Upper lobe of left lung (tissue), 6 donors: ENCODE data around the gene MCM9. TPM values are rescaled to one million over a fixed set of nuclear protein-coding genes. Genes with fewer than 3 reads are reported as not detected.

Source experiments
- ATAC-seq, 2 donors: fragments of 200-7000 bp; cut with Tn5 transposase; one replicate each; pipeline ENCODE4 v1.9.1; 2022; ENCODE audit warnings: mild to moderate bottlenecking in 2 of 2, moderate library complexity in 2 of 2; ENCODE audit not compliant: low FRiP score in 2 of 2
- DNase-seq, 2 donors: peaks; one replicate each; pipeline ENCODE4 v3.0.0-alpha.2; 2019 to 2020
- H3K27ac ChIP-seq, 4 donors: fragments of 200-600 bp; sonication (generic); one replicate each; pipeline ENCODE4 v1.5.1; 2016 to 2019
- H3K27me3 ChIP-seq, 4 donors: fragments of 200-600 bp; sonication (generic); one replicate each; pipeline ENCODE4 v1.5.1; 2017 to 2019
- H3K36me3 ChIP-seq, 4 donors: fragments of 200-600 bp; sonication (generic); one replicate each; pipeline ENCODE4 v1.5.1; 2016 to 2019
- H3K4me1 ChIP-seq, 4 donors: fragments of 200-600 bp; sonication (generic); one replicate each; pipeline ENCODE4 v1.5.1; 2018 to 2019
- H3K4me3 ChIP-seq, 4 donors: fragments of 200-600 bp; sonication (generic); one replicate each; pipeline ENCODE4 v1.5.1; 2017 to 2019; ENCODE audit warnings: mild to moderate bottlenecking in 2 of 4, moderate library complexity in 1 of 4
- H3K9me3 ChIP-seq, 4 donors: fragments of 200-600 bp; sonication (generic); one replicate each; pipeline ENCODE4 v1.5.1; 2018 to 2019
- EP300 ChIP-seq, 4 donors: sonication (generic); formaldehyde crosslinking; IDR thresholded peaks; one replicate each; pipeline ENCODE4 v1.5.1; 2017; ENCODE audit warnings: antibody characterized with exemption in 4 of 4, control low read depth in 2 of 4
- POLR2A ChIP-seq, 4 donors: fragments of 450-650 bp; IDR thresholded peaks; one replicate each; pipeline ENCODE4 v1.5.1; 2016 to 2017; ENCODE audit warnings: antibody characterized with exemption in 4 of 4, mild to moderate bottlenecking in 2 of 4
- POLR2AphosphoS5 ChIP-seq, 2 donors: sonication (generic); formaldehyde crosslinking; IDR thresholded peaks; one replicate each; pipeline ENCODE4 v1.5.1; 2017; ENCODE audit warnings: antibody characterized with exemption in 2 of 2
- WGBS, 2 donors: methylation state at CpG; one replicate each; pipeline ENCODE4 v1.1.5; 2017 to 2018; 5-methylcytosine and 5-hydroxymethylcytosine counted together
- total RNA-seq, 6 donors: library from RNA; depleted of rRNA in 4 of 6; stranded (reverse); fragments of >200 nt in 4 of 6; gene quantifications; one replicate each; pipeline versions ENCODE4 v1.1.0 to v1.2.1, GENCODE V29; 2016 to 2021
- TF ChIP-seq, protein P1 (sequence below), 6 experiments: fragments of 450-650 bp in 4 of 6; fragments of 200-600 bp in 2 of 6; sonication (generic) in 2 of 6; IDR thresholded peaks; one replicate each; pipeline ENCODE4 v1.5.1; 2016 to 2019; ENCODE audit warnings: antibody characterized with exemption in 6 of 6
- donor health status: DM: no; HTN: no; CAD: no; lungs with moderate emphysema.
- donor health status: DM: no; HTN: yes; CAD: no; lungs with severe emphysema.

Gene MCM9
- total RNA-seq, 6 donors from 2014 or later = 19.9 to 62.9 (median 21.5) TPM

DNA sequence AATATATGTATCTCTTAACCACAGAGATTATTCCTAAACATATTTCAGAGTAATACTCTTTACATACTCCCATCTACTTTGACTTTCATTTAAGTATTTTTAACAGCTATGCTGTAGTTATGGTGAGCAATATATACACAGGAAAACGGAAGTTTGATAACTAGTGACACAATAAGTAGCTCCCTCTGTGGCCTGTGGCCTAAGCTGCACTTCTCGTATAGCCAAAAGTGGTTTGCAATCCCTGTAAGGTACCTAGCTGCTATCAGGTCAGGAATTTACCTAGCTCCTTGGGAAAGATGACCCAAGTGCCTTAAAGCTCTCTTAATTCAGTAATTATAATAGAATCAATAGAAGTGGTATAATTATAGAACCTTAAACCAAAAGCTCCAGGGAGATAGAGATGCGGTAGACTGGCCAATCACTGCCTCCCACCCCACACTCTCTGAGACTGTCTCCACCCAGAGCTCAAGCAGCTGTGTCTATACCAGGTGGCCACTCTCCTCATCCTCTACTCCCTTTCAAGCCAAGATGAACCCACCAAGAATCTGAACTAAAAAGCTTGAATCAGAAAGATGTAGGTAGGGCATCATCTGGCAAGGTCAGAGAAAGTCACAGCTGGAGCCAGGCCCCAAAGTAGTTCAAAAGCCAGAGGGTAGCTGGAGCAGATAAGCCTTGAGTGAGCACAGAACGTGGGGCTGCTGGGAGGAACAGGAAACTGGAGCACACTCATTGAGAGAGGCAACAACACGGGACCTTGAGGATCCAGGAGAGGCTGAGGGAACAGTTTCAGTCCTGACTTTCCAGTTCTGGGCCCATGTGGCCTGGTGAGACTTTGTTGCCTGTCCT lies 125.9 kb downstream of the MCM9 start:
- Histone ChIP-seq H3K27me3 (no peaks in the 10 kb centered on the region), H3K36me3 (no peaks in the 10 kb centered on the region), H3K27ac (peak overlapping the region in 3 of 4 donors; percentile 3 to 37 (median 13)), H3K4me3 (no peak overlapping the region), H3K9me3 (no peaks in the 10 kb centered on the region), H3K4me1 (peaks cover 0 to 10% (median 2%) of the 10 kb centered on the region in 4 donors)
- ATAC-seq = peak in 1 of 2 donors; percentile 67
- TF ChIP-seq POLR2AphosphoS5 (IDR thresholded peaks at IDR 0.05) = no peak
- TF ChIP-seq, protein P1, sequence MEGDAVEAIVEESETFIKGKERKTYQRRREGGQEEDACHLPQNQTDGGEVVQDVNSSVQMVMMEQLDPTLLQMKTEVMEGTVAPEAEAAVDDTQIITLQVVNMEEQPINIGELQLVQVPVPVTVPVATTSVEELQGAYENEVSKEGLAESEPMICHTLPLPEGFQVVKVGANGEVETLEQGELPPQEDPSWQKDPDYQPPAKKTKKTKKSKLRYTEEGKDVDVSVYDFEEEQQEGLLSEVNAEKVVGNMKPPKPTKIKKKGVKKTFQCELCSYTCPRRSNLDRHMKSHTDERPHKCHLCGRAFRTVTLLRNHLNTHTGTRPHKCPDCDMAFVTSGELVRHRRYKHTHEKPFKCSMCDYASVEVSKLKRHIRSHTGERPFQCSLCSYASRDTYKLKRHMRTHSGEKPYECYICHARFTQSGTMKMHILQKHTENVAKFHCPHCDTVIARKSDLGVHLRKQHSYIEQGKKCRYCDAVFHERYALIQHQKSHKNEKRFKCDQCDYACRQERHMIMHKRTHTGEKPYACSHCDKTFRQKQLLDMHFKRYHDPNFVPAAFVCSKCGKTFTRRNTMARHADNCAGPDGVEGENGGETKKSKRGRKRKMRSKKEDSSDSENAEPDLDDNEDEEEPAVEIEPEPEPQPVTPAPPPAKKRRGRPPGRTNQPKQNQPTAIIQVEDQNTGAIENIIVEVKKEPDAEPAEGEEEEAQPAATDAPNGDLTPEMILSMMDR (IDR thresholded peaks at IDR 0.05) = no peak
- no peak for TF ChIP-seq POLR2A (IDR thresholded peaks at IDR 0.05)
- TF ChIP-seq EP300 (IDR thresholded peaks at IDR 0.05) = no peak
- WGBS, 2 donors = 49 to 58% methylated on average over 5 of the region's 5 CpGs
- DNase-seq = peak in 1 of 2 donors; percentile 40

DNA sequence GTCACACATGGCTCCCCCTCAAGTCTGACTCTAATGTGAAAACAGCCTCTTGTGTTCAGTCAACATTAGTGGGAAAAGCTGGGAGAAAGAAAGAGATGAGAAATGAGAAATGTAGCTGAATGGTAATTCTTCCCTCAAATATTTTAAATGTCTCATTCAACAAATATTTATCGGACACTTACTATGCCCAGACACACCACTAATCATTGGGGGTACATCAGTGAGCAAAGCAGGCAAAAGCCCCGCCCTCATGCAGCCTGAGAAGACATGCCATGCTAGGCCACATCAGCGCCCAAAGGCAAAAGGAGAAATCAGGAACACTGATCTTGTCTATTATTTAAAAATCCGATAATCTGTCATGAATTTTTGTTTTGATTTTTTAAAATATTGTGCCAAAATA lies 130.9 kb downstream of the MCM9 start:
- H3K9me3 ChIP-seq = no peaks in the 10 kb centered on the region
- H3K4me1 ChIP-seq = peaks cover 6 to 15% (median 7%) of the 10 kb centered on the region in 4 donors
- ATAC-seq (no peak), DNase-seq (no peak)
- H3K27ac ChIP-seq = no peak overlapping the region
- 92 to 94% methylated on average over 4 of the region's 4 CpGs for whole genome bisulfite sequencing, 2 donors
- H3K36me3 ChIP-seq = no peaks in the 10 kb centered on the region
- H3K27me3 ChIP-seq = no peaks in the 10 kb centered on the region
- TF ChIP-seq EP300 (IDR thresholded peaks at IDR 0.05) = no peak
- TF ChIP-seq, protein P1 (IDR thresholded peaks at IDR 0.05) = no peak
- no peak for TF ChIP-seq POLR2A (IDR thresholded peaks at IDR 0.05)
- TF ChIP-seq POLR2AphosphoS5 (IDR thresholded peaks at IDR 0.05) = no peak
- no peak overlapping the region for H3K4me3 ChIP-seq

DNA sequence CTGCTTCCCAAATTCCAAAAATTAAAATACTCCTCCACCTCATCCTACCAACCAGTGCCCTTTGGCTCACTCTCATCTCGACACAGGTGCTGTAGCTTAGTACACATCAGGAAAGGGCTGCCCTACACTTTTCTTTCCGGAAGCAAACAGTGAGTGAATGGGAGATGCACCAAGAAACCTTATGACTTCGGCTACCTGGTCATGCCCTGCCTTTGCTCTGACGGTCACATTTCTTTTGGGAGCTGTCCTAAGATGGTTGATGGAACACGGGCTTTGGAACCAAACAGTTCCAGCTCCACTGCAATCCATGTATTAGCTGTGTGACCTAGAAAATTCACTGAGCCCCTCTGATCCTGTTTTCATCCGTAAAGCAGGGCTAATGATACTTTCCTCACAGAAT lies 133.7 kb downstream of the MCM9 start:
- WGBS, 2 donors = 96 to 98% methylated on average over 6 of the region's 6 CpGs
- ATAC-seq = no peak
- H3K4me1 ChIP-seq = peaks cover 3 to 11% (median 7%) of the 10 kb centered on the region in 4 donors

DNA sequence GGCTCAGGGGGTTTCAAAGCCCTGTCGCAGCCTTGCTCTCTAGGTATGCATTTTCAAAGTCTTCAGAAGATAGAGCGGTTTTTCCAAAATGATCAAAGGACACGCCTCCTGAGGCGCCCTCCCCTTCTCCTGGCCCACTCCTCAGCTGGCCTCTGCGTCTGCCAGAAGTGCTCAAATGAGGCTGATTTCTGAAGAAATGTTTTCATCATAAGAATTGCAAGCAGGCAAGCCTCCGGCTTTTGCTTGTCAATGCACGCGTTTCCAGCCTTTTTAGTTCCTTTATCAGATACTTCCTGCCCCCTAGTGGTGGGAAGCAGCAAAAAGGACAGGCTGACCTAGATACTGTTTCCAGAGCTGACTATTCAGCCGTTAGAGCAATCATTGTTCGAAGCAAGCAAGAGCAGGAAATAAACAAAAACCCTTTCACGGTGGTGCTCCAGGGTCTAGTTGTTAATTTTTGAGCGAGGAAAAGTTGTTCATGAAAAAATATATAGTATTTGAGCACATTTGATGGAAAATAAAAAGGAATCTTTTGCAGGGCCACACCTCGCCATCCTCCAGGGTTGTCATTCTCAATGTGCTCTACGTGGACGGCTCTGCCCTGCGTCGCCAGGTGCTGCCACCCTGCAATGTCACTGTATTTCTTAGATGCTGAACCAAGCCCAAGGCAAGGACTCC lies 134.4 kb downstream of the MCM9 start:
- WGBS, 2 donors = 25 to 26% methylated on average over 17 of the region's 17 CpGs
- H3K36me3 ChIP-seq = no peaks in the 10 kb centered on the region
- no peaks in the 10 kb centered on the region for H3K9me3 ChIP-seq
- no peak overlapping the region for H3K27ac ChIP-seq
- peak; percentile 22 to 88 for DNase-seq
- TF ChIP-seq EP300 (IDR thresholded peaks at IDR 0.05) = no peak
- TF ChIP-seq, protein P1 (IDR thresholded peaks at IDR 0.05) = peak; percentile 73 to 90 (median 85)
- peak; percentile 84 to 92 for ATAC-seq
- H3K4me1 ChIP-seq = peaks cover 3 to 11% (median 7%) of the 10 kb centered on the region in 4 donors
- no peak overlapping the region for H3K4me3 ChIP-seq
- H3K27me3 ChIP-seq = no peaks in the 10 kb centered on the region

More for the DNA sequence above, 133.7 kb downstream of the MCM9 start:
- H3K9me3 ChIP-seq = no peaks in the 10 kb centered on the region
- DNase-seq = no peak
- H3K4me3 ChIP-seq = no peak overlapping the region
- TF ChIP-seq POLR2AphosphoS5 (IDR thresholded peaks at IDR 0.05) (no peak), POLR2A (IDR thresholded peaks at IDR 0.05) (no peak), EP300 (IDR thresholded peaks at IDR 0.05) (no peak)
- TF ChIP-seq, protein P1 (IDR thresholded peaks at IDR 0.05) = no peak
- H3K27me3 ChIP-seq = no peaks in the 10 kb centered on the region
- H3K27ac ChIP-seq = no peak overlapping the region
- no peaks in the 10 kb centered on the region for H3K36me3 ChIP-seq
